HEK293 (cell line): Measurements from ENCODE around the gene OAS2.

ENCODE experiments used
- CTCF ChIA-PET: fragments of 350-600 bp; formaldehyde crosslinking; extraction: SDS; loops from one replicate; lab custom pipeline; 2021; ENCODE audit warnings: antibody characterized with exemption; lab: Yijun Ruan, JAX
- POLR2A ChIA-PET: fragments of 300-600 bp; formaldehyde crosslinking; extraction: SDS; loops from one replicate; lab custom pipeline; 2020; ENCODE audit warnings: antibody characterized with exemption, inconsistent platforms; lab: Yijun Ruan, JAX
- H3K27ac ChIP-seq: fragments of 200-500 bp; sonication (Bioruptor generic); 2 replicates; pipeline ENCODE4 v1.5.1; 2014; ENCODE audit warnings: low read depth, low read length, control low read depth, inconsistent platforms; ENCODE audit errors: extremely low read depth
- H3K36me3 ChIP-seq, 2 experiments: fragments of 200-500 bp in 1 of 2; sonication (Bioruptor generic) in 1 of 2; 1 replicate in 1 of 2; 2 replicates in 1 of 2; pipeline ENCODE4 v1.5.1; 2014 to 2017; ENCODE audit warnings: inconsistent platforms in 2 of 2, low read length in 2 of 2; ENCODE audit not compliant: control insufficient read depth in 2 of 2, insufficient read depth in 1 of 2
- H3K4me1 ChIP-seq: fragments of 200-500 bp; sonication (Bioruptor generic); 2 replicates; pipeline ENCODE4 v1.5.1; 2014; ENCODE audit warnings: mild to moderate bottlenecking, low read length, inconsistent platforms; ENCODE audit not compliant: control insufficient read depth, insufficient read depth
- H3K4me3 ChIP-seq: 2 replicates; pipeline ENCODE4 v1.5.1; 2011; ENCODE audit warnings: low read depth, mild to moderate bottlenecking, control low read depth, low read length, moderate library complexity
- H3K9me3 ChIP-seq: fragments of 200-500 bp; sonication (Bioruptor generic); 2 replicates; pipeline ENCODE4 v1.5.1; 2014; ENCODE audit warnings: low read depth, low read length, inconsistent platforms; ENCODE audit not compliant: control insufficient read depth, insufficient read depth
- KLF16 ChIP-seq: fragments of 450-650 bp; formaldehyde crosslinking; IDR thresholded peaks from 2 replicates; pipeline ENCODE4 v1.5.1; 2017; ENCODE audit warnings: missing biosample characterization, missing genetic modification characterization
- KLF9 ChIP-seq: fragments of 450-650 bp; formaldehyde crosslinking; IDR thresholded peaks from 2 replicates; pipeline ENCODE4 v1.5.1; 2016; ENCODE audit warnings: missing biosample characterization, missing genetic modification characterization, low read depth
- PRDM4 ChIP-seq: fragments of 450-650 bp; formaldehyde crosslinking; IDR thresholded peaks from 2 replicates; pipeline ENCODE4 v1.5.1; 2017; ENCODE audit warnings: missing biosample characterization, missing genetic modification characterization
- SCRT2 ChIP-seq: fragments of 450-650 bp; formaldehyde crosslinking; IDR thresholded peaks from 2 replicates; pipeline ENCODE4 v1.5.1; 2016; ENCODE audit warnings: missing biosample characterization, missing genetic modification characterization
- ZBTB7A ChIP-seq: fragments of 450-650 bp; formaldehyde crosslinking; IDR thresholded peaks from 2 replicates; pipeline ENCODE4 v1.5.1; 2016; ENCODE audit warnings: low read depth, missing biosample characterization, missing genetic modification characterization
- ZFP41 ChIP-seq: fragments of 450-650 bp; formaldehyde crosslinking; IDR thresholded peaks from 2 replicates; pipeline ENCODE4 v1.5.1; 2016; ENCODE audit warnings: missing biosample characterization, missing genetic modification characterization, borderline replicate concordance
- ZNF174 ChIP-seq: fragments of 450-650 bp; formaldehyde crosslinking; IDR thresholded peaks from 2 replicates; pipeline ENCODE4 v1.5.0; 2017; ENCODE audit warnings: missing biosample characterization, mild to moderate bottlenecking, missing genetic modification characterization
- ZNF292 ChIP-seq: fragments of 450-650 bp; formaldehyde crosslinking; IDR thresholded peaks from 2 replicates; pipeline ENCODE4 v1.5.1; 2016; ENCODE audit warnings: low read depth, missing biosample characterization, missing genetic modification characterization, borderline replicate concordance
- ZNF324 ChIP-seq: fragments of 450-650 bp; formaldehyde crosslinking; IDR thresholded peaks from 2 replicates; pipeline ENCODE4 v1.5.1; 2016; ENCODE audit warnings: missing biosample characterization, missing genetic modification characterization
- ZNF610 ChIP-seq: fragments of 450-650 bp; formaldehyde crosslinking; IDR thresholded peaks from 2 replicates; pipeline ENCODE4 v1.5.1; 2016; ENCODE audit warnings: missing biosample characterization, missing genetic modification characterization, borderline replicate concordance
- ZNF639 ChIP-seq: fragments of 450-650 bp; formaldehyde crosslinking; IDR thresholded peaks from 2 replicates; pipeline ENCODE4 v1.5.1; 2016; ENCODE audit warnings: missing biosample characterization, missing genetic modification characterization
- ZNF654 ChIP-seq: fragments of 450-650 bp; formaldehyde crosslinking; IDR thresholded peaks from 2 replicates; pipeline ENCODE4 v1.5.1; 2016; ENCODE audit warnings: low read depth, missing biosample characterization, missing genetic modification characterization
- ZNF677 ChIP-seq: fragments of 450-650 bp; IDR thresholded peaks from 2 replicates; pipeline ENCODE4 v1.5.0; 2018; ENCODE audit warnings: missing biosample characterization, mild to moderate bottlenecking, missing genetic modification characterization, moderate library complexity
- ZNF776 ChIP-seq: fragments of 450-650 bp; formaldehyde crosslinking; IDR thresholded peaks from 2 replicates; pipeline ENCODE4 v1.5.0; 2017; ENCODE audit warnings: missing biosample characterization, missing genetic modification characterization, borderline replicate concordance
- TF ChIP-seq, protein P1 (sequence below): fragments of 450-650 bp; formaldehyde crosslinking; IDR thresholded peaks from 2 replicates; pipeline ENCODE4 v1.5.1; 2016; ENCODE audit warnings: missing biosample characterization, missing genetic modification characterization
- TF ChIP-seq, protein P2 (sequence below): fragments of 450-650 bp; formaldehyde crosslinking; IDR thresholded peaks from 2 replicates; pipeline ENCODE4 v1.5.1; 2016; ENCODE audit warnings: missing biosample characterization, missing genetic modification characterization
- TF ChIP-seq, protein P3 (sequence below): fragments of 450-650 bp; formaldehyde crosslinking; IDR thresholded peaks from 2 replicates; pipeline ENCODE4 v1.5.1; 2016; ENCODE audit warnings: missing biosample characterization, missing genetic modification characterization

The OAS2 gene

GRCh38 chr12:112965643-112966042, 12.7 kb upstream of the OAS2 start:
- H3K9me3 ChIP-seq: no peaks in the 10 kb centered on the region
- no peaks in the 10 kb centered on the region for H3K4me1 ChIP-seq
- no peak overlapping the region for H3K4me3 ChIP-seq
- TF ChIP-seq, protein P1, sequence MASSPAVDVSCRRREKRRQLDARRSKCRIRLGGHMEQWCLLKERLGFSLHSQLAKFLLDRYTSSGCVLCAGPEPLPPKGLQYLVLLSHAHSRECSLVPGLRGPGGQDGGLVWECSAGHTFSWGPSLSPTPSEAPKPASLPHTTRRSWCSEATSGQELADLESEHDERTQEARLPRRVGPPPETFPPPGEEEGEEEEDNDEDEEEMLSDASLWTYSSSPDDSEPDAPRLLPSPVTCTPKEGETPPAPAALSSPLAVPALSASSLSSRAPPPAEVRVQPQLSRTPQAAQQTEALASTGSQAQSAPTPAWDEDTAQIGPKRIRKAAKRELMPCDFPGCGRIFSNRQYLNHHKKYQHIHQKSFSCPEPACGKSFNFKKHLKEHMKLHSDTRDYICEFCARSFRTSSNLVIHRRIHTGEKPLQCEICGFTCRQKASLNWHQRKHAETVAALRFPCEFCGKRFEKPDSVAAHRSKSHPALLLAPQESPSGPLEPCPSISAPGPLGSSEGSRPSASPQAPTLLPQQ (tag by site-specific recombination): no peak
- TF ChIP-seq ZNF677: no peak
- no peak for TF ChIP-seq ZNF610 (tag by site-specific recombination)
- no peak for TF ChIP-seq ZNF324
- no peak for TF ChIP-seq ZNF174
- TF ChIP-seq PRDM4 (tag by site-specific recombination): no peak
- TF ChIP-seq ZFP41 (tag by site-specific recombination): no peak
- no peak for TF ChIP-seq ZNF776 (tag by site-specific recombination)
- no peak for TF ChIP-seq ZNF654 (tag by site-specific recombination)
- no peak for TF ChIP-seq ZNF639 (tag by site-specific recombination)
- TF ChIP-seq SCRT2: no peak
- TF ChIP-seq ZBTB7A: no peak
- TF ChIP-seq, protein P2, sequence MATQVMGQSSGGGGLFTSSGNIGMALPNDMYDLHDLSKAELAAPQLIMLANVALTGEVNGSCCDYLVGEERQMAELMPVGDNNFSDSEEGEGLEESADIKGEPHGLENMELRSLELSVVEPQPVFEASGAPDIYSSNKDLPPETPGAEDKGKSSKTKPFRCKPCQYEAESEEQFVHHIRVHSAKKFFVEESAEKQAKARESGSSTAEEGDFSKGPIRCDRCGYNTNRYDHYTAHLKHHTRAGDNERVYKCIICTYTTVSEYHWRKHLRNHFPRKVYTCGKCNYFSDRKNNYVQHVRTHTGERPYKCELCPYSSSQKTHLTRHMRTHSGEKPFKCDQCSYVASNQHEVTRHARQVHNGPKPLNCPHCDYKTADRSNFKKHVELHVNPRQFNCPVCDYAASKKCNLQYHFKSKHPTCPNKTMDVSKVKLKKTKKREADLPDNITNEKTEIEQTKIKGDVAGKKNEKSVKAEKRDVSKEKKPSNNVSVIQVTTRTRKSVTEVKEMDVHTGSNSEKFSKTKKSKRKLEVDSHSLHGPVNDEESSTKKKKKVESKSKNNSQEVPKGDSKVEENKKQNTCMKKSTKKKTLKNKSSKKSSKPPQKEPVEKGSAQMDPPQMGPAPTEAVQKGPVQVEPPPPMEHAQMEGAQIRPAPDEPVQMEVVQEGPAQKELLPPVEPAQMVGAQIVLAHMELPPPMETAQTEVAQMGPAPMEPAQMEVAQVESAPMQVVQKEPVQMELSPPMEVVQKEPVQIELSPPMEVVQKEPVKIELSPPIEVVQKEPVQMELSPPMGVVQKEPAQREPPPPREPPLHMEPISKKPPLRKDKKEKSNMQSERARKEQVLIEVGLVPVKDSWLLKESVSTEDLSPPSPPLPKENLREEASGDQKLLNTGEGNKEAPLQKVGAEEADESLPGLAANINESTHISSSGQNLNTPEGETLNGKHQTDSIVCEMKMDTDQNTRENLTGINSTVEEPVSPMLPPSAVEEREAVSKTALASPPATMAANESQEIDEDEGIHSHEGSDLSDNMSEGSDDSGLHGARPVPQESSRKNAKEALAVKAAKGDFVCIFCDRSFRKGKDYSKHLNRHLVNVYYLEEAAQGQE (tag by site-specific recombination): no peak
- TF ChIP-seq KLF16 (tag by site-specific recombination): no peak
- CTCF ChIA-PET: no interaction called here
- peaks cover 0 to 18% of the 10 kb centered on the region in 2 experiments; a peak in 1 of 3 replicates for H3K36me3 ChIP-seq
- no peak overlapping the region for H3K27ac ChIP-seq
- POLR2A ChIA-PET: no interaction called here

GRCh38 chr12:112967306-112967705, 11.0 kb upstream of the OAS2 start:
- no peaks in the 10 kb centered on the region for H3K4me1 ChIP-seq
- TF ChIP-seq ZNF292 (no peak), KLF9 (tag by site-specific recombination) (no peak), ZNF639 (tag by site-specific recombination) (no peak)
- TF ChIP-seq, protein P3, sequence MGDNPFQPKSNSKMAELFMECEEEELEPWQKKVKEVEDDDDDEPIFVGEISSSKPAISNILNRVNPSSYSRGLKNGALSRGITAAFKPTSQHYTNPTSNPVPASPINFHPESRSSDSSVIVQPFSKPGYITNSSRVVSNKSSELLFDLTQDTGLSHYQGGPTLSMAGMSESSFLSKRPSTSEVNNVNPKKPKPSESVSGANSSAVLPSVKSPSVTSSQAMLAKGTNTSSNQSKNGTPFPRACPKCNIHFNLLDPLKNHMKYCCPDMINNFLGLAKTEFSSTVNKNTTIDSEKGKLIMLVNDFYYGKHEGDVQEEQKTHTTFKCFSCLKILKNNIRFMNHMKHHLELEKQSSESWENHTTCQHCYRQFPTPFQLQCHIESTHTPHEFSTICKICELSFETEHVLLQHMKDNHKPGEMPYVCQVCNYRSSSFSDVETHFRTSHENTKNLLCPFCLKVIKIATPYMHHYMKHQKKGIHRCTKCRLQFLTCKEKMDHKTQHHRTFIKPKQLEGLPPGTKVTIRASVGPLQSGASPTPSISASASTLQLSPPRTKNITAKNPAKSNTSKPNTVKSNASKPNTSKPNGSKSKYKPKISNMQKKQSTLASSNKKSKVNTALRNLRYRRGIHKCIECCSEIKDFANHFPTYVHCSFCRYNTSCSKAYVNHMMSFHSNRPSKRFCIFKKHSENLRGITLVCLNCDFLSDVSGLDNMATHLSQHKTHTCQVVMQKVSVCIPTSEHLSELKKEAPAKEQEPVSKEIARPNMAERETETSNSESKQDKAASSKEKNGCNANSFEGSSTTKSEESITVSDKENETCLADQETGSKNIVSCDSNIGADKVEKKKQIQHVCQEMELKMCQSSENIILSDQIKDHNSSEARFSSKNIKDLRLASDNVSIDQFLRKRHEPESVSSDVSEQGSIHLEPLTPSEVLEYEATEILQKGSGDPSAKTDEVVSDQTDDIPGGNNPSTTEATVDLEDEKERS (tag by site-specific recombination): no peak
- ChIA-PET CTCF (no interaction called here), POLR2A (no interaction called here)
- no peaks in the 10 kb centered on the region for H3K9me3 ChIP-seq
- H3K27ac ChIP-seq: no peak overlapping the region
- H3K4me3 ChIP-seq: no peak overlapping the region
- peaks cover 0 to 10% of the 10 kb centered on the region in 2 experiments; a peak in 1 of 3 replicates for H3K36me3 ChIP-seq
